ENCODE measurements around the gene CREB3L2. TPM values are rescaled to one million over a fixed set of nuclear protein-coding genes. Genes with fewer than 3 reads are reported as not detected.
A peak's percentile ranks its signal among the peaks of the same experiment; 100 is the strongest.

Gene CREB3L2
- total and polyA plus RNA-seq, 2 of the 13 experiments (the other 11 are each of a cell fraction or from before 2014, with no cell fraction given) = 22.1 to 41.1 TPM

GRCh38 chr7:137950263-137950621 lies 51.6 kb downstream of the CREB3L2 start (continued):
- TF ChIP-seq ELK4 (CRISPR knock-in tag; IDR thresholded peaks at IDR 0.05; ENCODE audit: borderline replicate concordance) (no peak), SP2 (CRISPR knock-in tag; IDR thresholded peaks at IDR 0.05) (no peak), PTBP1 (IDR thresholded peaks at IDR 0.05; ENCODE audit: low read depth, low read length, poor library complexity, severe bottlenecking) (no peak), EP300 (IDR thresholded peaks at IDR 0.05; ENCODE audit: low read depth in 2 of 2, low read length in 2 of 2) (no peak; a peak in 1 of 4 replicates), EP300 (CRISPR knock-in tag; IDR thresholded peaks at IDR 0.05; ENCODE audit: borderline replicate concordance) (0 out of 2 replicates have a peak, but pooled peaks have one; percentile 38), NFYB (CRISPR knock-in tag; IDR thresholded peaks at IDR 0.05) (no peak), SOX13 (IDR thresholded peaks at IDR 0.05) (no peak), SOX13 (CRISPR knock-in tag; conservative IDR thresholded peaks at IDR 0.05 in 1 of 2, IDR thresholded peaks at IDR 0.05 in 1 of 2) (peak in 1 of 2 experiments; percentile 45; a peak in 1 of 4 replicates), SSRP1 (CRISPR knock-in tag; IDR thresholded peaks at IDR 0.05) (no peak), ZEB1 (IDR thresholded peaks at IDR 0.05; ENCODE audit: insufficient replicate concordance, low read depth) (peak; percentile 19), SIX4 (CRISPR knock-in tag; IDR thresholded peaks at IDR 0.05) (0 out of 2 replicates have a peak, but pooled peaks have one; percentile 12), ERF (CRISPR knock-in tag; IDR thresholded peaks at IDR 0.05) (0 out of 2 replicates have a peak, but pooled peaks have one; percentile 36), MAFF (IDR thresholded peaks at IDR 0.05; ENCODE audit: low read depth, low read length) (no peak), ZBTB43 (CRISPR knock-in tag; conservative IDR thresholded peaks at IDR 0.05) (no peak), PPARG (CRISPR knock-in tag; conservative IDR thresholded peaks at IDR 0.05) (0 out of 2 replicates have a peak, but pooled peaks have one; percentile 16), PBX2 (CRISPR knock-in tag; IDR thresholded peaks at IDR 0.05) (no peak), PBX3 (CRISPR knock-in tag; IDR thresholded peaks at IDR 0.05; ENCODE audit: borderline replicate concordance) (no peak), HMG20B (CRISPR knock-in tag; conservative IDR thresholded peaks at IDR 0.05) (0 out of 2 replicates have a peak, but pooled peaks have one; percentile 44), ZNF496 (CRISPR knock-in tag; IDR thresholded peaks at IDR 0.05; ENCODE audit: insufficient replicate concordance) (no peak), IKZF1 (IDR thresholded peaks at IDR 0.05) (no peak), SMAD1 (CRISPR knock-in tag; IDR thresholded peaks at IDR 0.05; ENCODE audit: borderline replicate concordance, low read depth) (no peak), ZNF33B (CRISPR knock-in tag; IDR thresholded peaks at IDR 0.05) (no peak), SIX1 (CRISPR knock-in tag; IDR thresholded peaks at IDR 0.05; ENCODE audit: borderline replicate concordance) (peak; percentile 29; the same call in 1 of the 2 replicates), TCF7 (IDR thresholded peaks at IDR 0.05; ENCODE audit: low read depth) (peak; percentile 51; the same call in 1 of the 2 replicates), BCLAF1 (IDR thresholded peaks at IDR 0.05) (no peak)
